DMS114 treated with DMSO at 0.1 percent for 48 hours (cell line): ENCODE data around the gene CTSD.
"Not testable (repeated sequence)": the region's sequence is repeated elsewhere in the genome, so short reads cannot be mapped to it uniquely, and the experiment has no call there.

ENCODE experiments used
- DNase-seq: peaks from one replicate; lab custom pipeline; 2025; ENCODE audit not compliant: unreplicated experiment; lab: John Stamatoyannopoulos, UW

CTSD gene

GRCh38 chr11:1763796-1764661, at the start of gene CTSD:
CTSD (minus strand) TSS chr11:1763927; CDS start chr11:1763859, 68 bp downstream.
- peak; percentile 18 for DNase-seq

DNA sequence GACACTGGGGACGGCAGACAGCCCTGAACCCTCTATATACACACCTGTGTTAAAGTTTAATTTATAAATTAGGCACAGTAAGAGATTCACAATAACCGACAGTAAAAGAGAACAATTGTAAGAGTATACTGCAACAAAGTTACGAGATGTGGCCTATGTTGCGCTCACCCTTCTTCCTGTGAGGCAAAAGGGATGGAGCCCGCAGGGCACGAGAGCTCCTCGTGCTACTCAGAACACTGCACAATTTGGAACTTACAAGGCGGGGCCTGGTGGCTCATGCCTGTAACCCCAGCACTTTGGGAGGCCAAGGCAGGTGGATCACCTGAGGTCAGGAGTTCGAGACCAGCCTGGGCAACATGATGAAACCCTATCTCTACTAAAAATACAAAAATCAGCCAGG, 49.6 kb upstream of the CTSD start:
- DNase-seq, result not testable (repeated sequence)

GRCh38 chr11:1812801-1813200, 49.1 kb upstream of the CTSD start:
- DNase-seq, result no peak

DNA sequence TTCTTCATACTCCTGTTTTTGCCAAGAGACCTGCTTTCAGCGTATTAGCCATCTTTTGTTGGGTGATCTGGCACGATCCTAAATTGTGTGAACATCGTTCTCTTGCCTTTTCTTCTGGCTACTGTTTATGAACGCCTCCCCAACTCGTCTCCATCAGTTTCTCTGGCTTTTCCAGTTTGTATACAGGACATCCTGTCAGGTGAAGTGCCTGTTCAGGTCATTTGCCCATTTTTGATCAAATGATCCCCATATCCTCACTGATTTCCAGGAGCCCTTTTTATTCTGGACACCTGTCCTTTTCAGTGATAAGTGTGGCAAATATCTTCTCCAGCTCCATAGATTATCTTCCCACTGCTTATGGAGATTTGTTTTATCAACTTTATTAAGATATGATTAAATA, 48.5 kb upstream of the CTSD start:
- no peak for DNase-seq

GRCh38 chr11:1810761-1811160, 47.0 kb upstream of the CTSD start:
- no peak for DNase-seq

- DNase-seq, result no peak
Observed at GRCh38 chr11:1807264-1807995, 43.7 kb upstream of the CTSD start.

DNA sequence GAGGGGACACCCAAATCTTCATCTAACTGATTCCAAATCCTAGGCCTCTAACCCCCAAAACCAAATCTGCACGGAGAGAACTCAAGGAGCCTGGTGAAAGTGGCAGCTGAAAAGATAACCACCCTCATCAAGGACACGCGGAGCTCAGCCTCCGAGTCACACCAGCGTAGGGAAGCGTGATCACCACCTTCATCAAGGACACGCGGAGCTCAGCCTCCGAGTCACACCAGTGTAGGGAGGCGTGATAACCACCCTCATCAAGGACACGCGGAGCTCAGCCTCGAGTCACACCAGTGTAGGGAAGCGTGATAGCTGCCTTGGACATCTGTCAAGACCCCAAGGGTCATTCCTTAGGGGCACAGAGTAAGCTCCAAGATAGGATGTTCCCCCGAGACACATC, 41.8 kb upstream of the CTSD start:
- DNase-seq, result no peak

GRCh38 chr11:1803835-1804519, 40.2 kb upstream of the CTSD start:
- not testable (repeated sequence) for DNase-seq

DNA sequence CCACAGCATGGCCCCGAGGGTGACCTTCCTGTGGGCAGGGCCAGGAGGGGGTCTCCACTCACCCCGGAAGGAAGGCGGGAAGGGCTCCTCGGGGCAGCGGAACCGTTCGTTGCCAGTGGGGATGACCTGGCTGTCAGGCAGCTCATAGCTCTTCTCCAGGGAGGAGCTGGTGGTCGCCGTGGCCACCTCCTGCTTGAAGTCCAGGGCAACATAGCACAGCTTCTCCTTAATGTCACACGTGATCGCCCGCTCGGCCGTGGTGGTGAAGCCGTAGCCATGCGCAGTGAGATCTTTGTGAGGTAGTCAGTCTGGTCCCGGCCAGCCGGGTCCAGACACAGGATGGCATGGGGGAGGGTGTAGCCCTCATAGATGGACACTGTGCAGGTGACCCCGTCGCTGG, 39.5 kb upstream of the CTSD start:
- DNase-seq, result no peak

- DNase-seq, result no peak
Observed at GRCh38 chr11:1797391-1798125, 33.8 kb upstream of the CTSD start.

- no peak for DNase-seq
Observed at GRCh38 chr11:1796413-1797011, 32.8 kb upstream of the CTSD start.

GRCh38 chr11:1793081-1793480, 29.4 kb upstream of the CTSD start:
- no peak for DNase-seq

DNA sequence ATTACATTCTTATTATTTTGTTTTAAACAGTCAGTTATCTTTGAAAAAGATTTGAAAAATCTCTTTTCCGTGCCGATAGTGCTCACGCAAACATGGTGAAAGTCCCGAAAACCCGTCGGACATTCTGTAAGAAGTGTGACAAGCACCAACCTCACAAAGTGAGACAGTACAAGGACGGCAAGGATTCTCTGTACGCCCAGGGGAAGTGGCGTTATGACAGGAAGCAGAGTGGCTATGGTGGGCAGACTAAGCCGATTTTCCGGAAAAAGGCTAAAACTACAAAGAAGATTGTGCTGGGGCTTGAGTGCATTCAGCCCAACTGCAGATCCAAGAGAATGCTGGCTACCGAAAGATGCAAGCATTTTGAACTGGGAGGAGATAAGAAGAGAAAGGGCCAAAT, 28.7 kb upstream of the CTSD start:
- DNase-seq, result no peak

- no peak for DNase-seq
Observed at GRCh38 chr11:1791912-1792311, 28.2 kb upstream of the CTSD start.

- DNase-seq, result no peak
Observed at GRCh38 chr11:1786466-1786865, 22.7 kb upstream of the CTSD start.

- no peak for DNase-seq
Observed at GRCh38 chr11:1785749-1786413, 22.2 kb upstream of the CTSD start.

DNA sequence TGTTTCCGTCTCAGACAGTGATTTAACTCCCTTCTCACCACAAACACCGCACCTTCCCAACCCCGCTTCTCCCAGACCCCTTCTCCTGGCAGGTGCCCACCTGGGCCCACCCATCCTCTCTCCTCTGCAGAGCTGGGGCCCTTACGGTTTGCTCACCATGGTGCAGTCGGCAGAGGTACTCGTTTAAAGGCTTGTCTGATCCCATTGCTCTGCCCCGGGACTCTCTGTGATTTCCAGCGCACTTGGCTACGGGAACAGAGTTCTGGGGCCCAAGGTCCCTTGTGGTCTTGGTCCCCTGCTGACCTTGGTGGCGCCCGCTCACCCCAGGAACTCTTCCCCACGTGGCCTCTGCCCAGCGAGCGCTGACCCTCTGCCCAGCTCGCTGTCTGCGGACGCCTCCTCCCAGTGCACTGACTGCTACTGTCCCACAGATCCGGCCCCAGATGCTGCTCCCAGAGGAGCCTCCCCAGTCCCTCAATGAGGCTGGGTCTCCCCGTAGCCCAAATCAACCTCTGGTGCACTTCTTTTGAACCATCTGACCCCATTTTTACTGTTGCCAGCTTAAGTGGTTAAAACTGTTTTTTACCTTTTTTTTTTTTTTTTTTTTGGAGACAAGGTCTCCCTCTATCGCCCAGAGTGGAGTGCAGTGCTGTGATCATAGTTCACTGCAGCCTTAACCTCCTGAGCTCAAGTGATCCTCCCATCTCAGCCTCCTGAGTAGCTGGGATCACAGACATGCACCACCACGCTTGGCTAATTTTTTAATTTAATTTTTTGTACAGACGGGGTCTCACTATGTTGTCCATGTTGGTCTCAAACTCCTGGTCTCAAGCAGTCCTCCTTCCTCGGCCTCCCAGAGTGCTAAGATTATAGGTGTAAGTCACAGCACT, 21.3 kb upstream of the CTSD start:
- no peak for DNase-seq

- no peak for DNase-seq
Observed at GRCh38 chr11:1783725-1784529, 20.2 kb upstream of the CTSD start.
